ENCODE measurements around the gene LIF.

LIF gene

GRCh38 chr22:30252411-30253204 lies 6.0 kb upstream of the LIF start:
- DNase-seq (ENCODE audit: low spot score), result no peak
- TF ChIP-seq CTCF (IDR thresholded peaks at IDR 0.05; ENCODE audit: extremely low read depth, insufficient read depth, missing control alignments), result no peak
- in situ Hi-C loops (cut with MboI; ENCODE audit: low pct_unique_long_range_greater_than_20kb, low sequenced_read_pairs, unreplicated experiment), result no loop called here

DNA sequence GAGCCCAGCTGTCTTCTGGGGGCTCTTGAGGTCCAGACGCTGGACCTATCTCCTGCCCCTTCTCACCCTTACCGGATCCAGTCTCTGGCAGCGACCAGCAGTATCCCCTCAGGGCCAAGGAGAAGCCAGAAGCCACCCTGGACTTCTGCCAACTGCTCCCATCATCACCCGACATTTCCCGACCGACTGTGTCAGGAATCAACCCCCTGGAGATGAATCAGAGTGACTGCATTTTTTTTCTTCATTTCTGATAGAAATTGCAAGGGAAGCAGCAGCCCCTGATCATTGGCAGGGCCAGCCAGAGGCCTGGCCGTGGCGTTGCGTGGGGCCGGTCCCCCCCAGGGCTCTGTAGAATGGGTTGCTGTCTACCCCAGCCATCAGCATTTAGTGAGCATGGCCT lies 5.2 kb upstream of the LIF start:
- TF ChIP-seq CTCF (IDR thresholded peaks at IDR 0.05; ENCODE audit: extremely low read depth, insufficient read depth, missing control alignments), result no peak
- DNase-seq (ENCODE audit: low spot score), result no peak
- in situ Hi-C loops (cut with MboI; ENCODE audit: low pct_unique_long_range_greater_than_20kb, low sequenced_read_pairs, unreplicated experiment), result no loop called here

- no peak for DNase-seq (ENCODE audit: low spot score)
- in situ Hi-C loops (cut with MboI; ENCODE audit: low pct_unique_long_range_greater_than_20kb, low sequenced_read_pairs, unreplicated experiment), result no loop called here
- no peak for TF ChIP-seq CTCF (IDR thresholded peaks at IDR 0.05; ENCODE audit: extremely low read depth, insufficient read depth, missing control alignments)
Measured at GRCh38 chr22:30250661-30251267, 4.2 kb upstream of the LIF start.

DNA sequence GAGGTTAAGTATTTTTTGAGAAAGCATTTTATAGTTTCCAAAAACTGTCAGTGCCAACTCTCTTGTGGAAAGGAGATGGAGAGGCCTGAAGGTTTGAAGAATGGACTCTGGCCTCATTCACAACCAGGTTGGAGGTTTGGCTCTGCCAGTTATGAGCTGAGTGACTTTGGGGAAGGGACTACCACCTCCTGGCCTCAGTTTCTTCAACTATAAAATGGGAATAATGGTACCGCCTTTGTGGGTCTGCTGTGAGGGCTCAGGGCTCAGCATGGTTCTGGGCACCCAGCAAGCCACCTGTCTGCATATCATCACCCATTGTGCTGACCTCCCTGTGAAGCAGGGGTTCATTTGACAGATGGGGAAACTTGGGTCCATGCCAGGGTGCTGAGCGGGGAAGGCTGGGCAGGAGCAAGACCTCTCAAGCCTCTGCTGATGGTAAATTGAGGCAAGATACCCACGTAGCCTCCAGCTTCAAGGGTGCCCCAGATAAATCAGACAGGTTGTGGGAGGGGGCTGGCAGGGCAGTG lies 3.5 kb upstream of the LIF start:
- TF ChIP-seq CTCF (IDR thresholded peaks at IDR 0.05; ENCODE audit: extremely low read depth, insufficient read depth, missing control alignments), result no peak
- no peak for DNase-seq (ENCODE audit: low spot score)
- in situ Hi-C loops (cut with MboI; ENCODE audit: low pct_unique_long_range_greater_than_20kb, low sequenced_read_pairs, unreplicated experiment), result no loop called here

DNA sequence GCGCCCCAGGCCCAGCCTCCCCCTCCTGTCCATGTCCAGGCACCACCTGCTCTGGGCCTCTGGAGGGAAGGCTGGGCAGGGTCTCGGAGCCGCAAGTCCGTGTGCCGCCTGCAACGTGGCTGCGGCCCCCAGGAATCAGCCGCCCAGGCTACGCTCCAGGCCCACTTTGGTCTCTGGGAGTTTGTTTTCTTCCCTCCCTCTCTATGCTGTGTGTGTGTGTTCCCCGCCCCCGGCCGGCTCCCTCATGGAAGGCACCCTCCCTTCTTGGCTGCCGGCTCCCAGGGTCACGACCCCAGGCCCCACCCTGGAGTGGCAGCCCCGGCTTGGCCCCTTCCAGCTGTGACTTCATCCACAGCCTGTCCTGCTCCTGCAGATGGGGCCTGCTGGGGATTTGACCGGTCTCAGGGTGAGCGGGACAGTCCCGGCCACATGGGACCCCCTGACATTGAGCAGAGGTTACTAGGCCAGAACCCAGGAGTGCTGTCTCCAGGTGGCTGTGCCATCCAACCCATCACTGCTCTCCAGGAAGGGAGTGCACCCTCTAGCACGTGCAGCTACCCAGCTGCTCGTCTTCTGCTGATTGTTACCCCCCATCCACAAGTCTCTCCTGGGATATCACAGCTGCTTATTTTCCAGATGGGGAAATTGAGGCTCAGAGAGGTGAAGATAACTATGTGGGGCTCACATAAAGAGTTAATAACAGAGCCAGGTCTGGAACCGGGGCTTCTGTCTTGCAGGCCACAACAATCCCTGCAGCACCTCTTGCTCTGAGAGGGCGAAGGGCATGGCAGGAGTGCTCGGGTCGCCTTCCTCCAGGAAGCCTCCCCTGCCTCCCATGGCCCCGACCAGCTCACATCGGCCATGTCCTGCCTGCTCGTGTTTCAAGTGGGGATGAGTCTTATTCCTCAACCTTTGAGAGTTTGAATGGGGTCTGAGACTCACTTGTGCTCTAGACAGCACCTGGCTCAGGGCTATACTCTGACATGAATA lies 2.8 kb upstream of the LIF start:
- TF ChIP-seq CTCF (IDR thresholded peaks at IDR 0.05; ENCODE audit: extremely low read depth, insufficient read depth, missing control alignments), result no peak
- no peak for DNase-seq (ENCODE audit: low spot score)
- in situ Hi-C loops (cut with MboI; ENCODE audit: low pct_unique_long_range_greater_than_20kb, low sequenced_read_pairs, unreplicated experiment), result no loop called here

GRCh38 chr22:30248484-30248883 lies 1.9 kb upstream of the LIF start:
- in situ Hi-C loops (cut with MboI; ENCODE audit: low pct_unique_long_range_greater_than_20kb, low sequenced_read_pairs, unreplicated experiment), result no loop called here
- TF ChIP-seq CTCF (IDR thresholded peaks at IDR 0.05; ENCODE audit: extremely low read depth, insufficient read depth, missing control alignments), result no peak
- DNase-seq (ENCODE audit: low spot score), result no peak
